ENCODE measurements around the gene DAPK2.

The DAPK2 gene

GRCh38 chr15:64068133-64068532 is 21.8 kb upstream of the DAPK2 start:
- Histone ChIP-seq H3K27me3 (ENCODE audit: insufficient read depth, poor library complexity, severe bottlenecking) (no peaks in the 10 kb centered on the region), H3K4me3 (replicated peaks; ENCODE audit: insufficient read depth, low read length) (no peak overlapping the region), H3K27ac (replicated peaks) (no peak overlapping the region)
- DNase-seq (ENCODE audit: low read depth in 1 of 2, low spot score in 1 of 2) = no peak
- TF ChIP-seq REST (IDR thresholded peaks at IDR 0.05; ENCODE audit: insufficient replicate concordance, low read depth) (no peak), CTCF (IDR thresholded peaks at IDR 0.05; ENCODE audit: insufficient read depth, low read length) (no peak), GABPA (IDR thresholded peaks at IDR 0.05; ENCODE audit: low read depth) (no peak), POLR2AphosphoS5 (IDR thresholded peaks at IDR 0.05; ENCODE audit: low read depth) (no peak), SPI1 (IDR thresholded peaks at IDR 0.05; ENCODE audit: borderline replicate concordance, low read depth) (no peak)

- DNase-seq (ENCODE audit: low read depth in 1 of 2, low spot score in 1 of 2) = peak; percentile 40 to 72
- Histone ChIP-seq H3K4me3 (replicated peaks; ENCODE audit: insufficient read depth, low read length) (no peak overlapping the region), H3K27ac (replicated peaks) (no peak overlapping the region), H3K27me3 (ENCODE audit: insufficient read depth, poor library complexity, severe bottlenecking) (no peaks in the 10 kb centered on the region)
- no peak for TF ChIP-seq REST (IDR thresholded peaks at IDR 0.05; ENCODE audit: insufficient replicate concordance, low read depth)
- no peak for TF ChIP-seq SPI1 (IDR thresholded peaks at IDR 0.05; ENCODE audit: borderline replicate concordance, low read depth)
- peak; percentile 83 for TF ChIP-seq CTCF (IDR thresholded peaks at IDR 0.05; ENCODE audit: insufficient read depth, low read length)
Observed at GRCh38 chr15:64067564-64068030, 21.3 kb upstream of the DAPK2 start.

- Histone ChIP-seq H3K27me3 (ENCODE audit: insufficient read depth, poor library complexity, severe bottlenecking) (no peaks in the 10 kb centered on the region), H3K27ac (replicated peaks) (no peak overlapping the region), H3K4me3 (replicated peaks; ENCODE audit: insufficient read depth, low read length) (no peak overlapping the region)
- DNase-seq (ENCODE audit: low read depth in 1 of 2, low spot score in 1 of 2) = no peak
- TF ChIP-seq POLR2AphosphoS5 (IDR thresholded peaks at IDR 0.05; ENCODE audit: low read depth) (no peak), CTCF (IDR thresholded peaks at IDR 0.05; ENCODE audit: insufficient read depth, low read length) (no peak), GABPA (IDR thresholded peaks at IDR 0.05; ENCODE audit: low read depth) (no peak), SPI1 (IDR thresholded peaks at IDR 0.05; ENCODE audit: borderline replicate concordance, low read depth) (no peak), REST (IDR thresholded peaks at IDR 0.05; ENCODE audit: insufficient replicate concordance, low read depth) (no peak)
Observed at GRCh38 chr15:64066451-64066850, 20.2 kb upstream of the DAPK2 start.

All from HL-60 (cell line).